ENCODE results near the gene EFCAB12. TPM values are rescaled to one million over a fixed set of nuclear protein-coding genes. Genes with fewer than 3 reads are reported as not detected.
A peak's percentile ranks its signal among the peaks of the same experiment; 100 is the strongest.

The EFCAB12 gene
- total RNA-seq, 4 donors from 2014 or later, result 0.54 TPM; not detected in 3

- H3K4me3 ChIP-seq, result no peak overlapping the region
- no peak for TF ChIP-seq CTCF (IDR thresholded peaks at IDR 0.05)
- H3K9me3 ChIP-seq, result no peaks in the 10 kb centered on the region
Observed at GRCh38 chr3:129404610-129405009, 23.8 kb downstream of the EFCAB12 start.

DNA sequence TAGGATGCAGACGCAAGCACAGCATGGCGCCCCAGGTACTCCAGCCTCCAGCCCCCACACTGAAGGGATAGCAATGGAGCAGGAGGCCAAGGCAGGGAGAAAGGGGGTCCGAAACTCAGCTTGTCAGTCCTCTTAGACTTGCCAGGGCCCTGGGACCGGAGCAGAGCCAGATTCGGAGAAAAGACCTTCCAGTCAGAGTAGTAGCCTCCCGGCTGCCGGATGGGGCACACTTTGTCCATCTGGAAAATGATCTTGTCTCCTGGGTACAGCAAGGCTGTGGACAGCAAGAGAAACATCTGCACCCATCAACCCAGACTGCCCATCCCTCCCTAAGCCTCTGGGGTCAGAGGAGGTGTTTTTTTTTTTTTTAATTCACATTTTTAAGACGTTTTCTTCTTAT, 24.3 kb downstream of the EFCAB12 start:
- H3K27ac ChIP-seq, result no peak overlapping the region
- H3K4me1 ChIP-seq, result no peaks in the 10 kb centered on the region
- no peaks in the 10 kb centered on the region for H3K36me3 ChIP-seq
- H3K9me3 ChIP-seq, result no peaks in the 10 kb centered on the region
- H3K4me3 ChIP-seq, result no peak overlapping the region
- TF ChIP-seq CTCF (IDR thresholded peaks at IDR 0.05), result no peak
- no peak for DNase-seq
- no peaks in the 10 kb centered on the region for H3K27me3 ChIP-seq

More at GRCh38 chr3:129404610-129405009, 23.8 kb downstream of the EFCAB12 start:
- no peaks in the 10 kb centered on the region for H3K36me3 ChIP-seq
- no peak for DNase-seq
- no peaks in the 10 kb centered on the region for H3K4me1 ChIP-seq
- no peak overlapping the region for H3K27ac ChIP-seq
- H3K27me3 ChIP-seq, result no peaks in the 10 kb centered on the region

DNA sequence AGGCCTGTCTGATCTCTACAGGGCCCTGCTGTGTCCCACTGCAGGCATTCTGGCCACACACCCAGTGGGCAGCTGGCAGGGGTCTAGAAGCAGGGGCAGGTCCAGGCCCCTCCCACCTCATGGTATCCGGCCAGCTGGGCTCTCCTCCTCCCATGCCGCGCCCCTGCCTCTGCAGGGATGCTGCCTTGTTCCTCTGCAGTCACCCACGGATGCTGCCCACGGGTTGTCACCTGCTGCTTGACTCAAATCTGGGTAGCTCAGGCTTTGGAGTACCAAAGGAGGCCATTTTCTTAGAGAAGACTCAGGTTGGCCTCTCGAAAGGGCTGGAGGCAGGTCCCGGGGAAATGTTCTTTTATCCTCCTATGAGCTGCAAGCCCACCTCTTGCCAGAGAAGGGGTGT, 25.0 kb downstream of the EFCAB12 start:
- no peaks in the 10 kb centered on the region for H3K9me3 ChIP-seq
- TF ChIP-seq CTCF (IDR thresholded peaks at IDR 0.05), result no peak
- TF ChIP-seq POLR2A (IDR thresholded peaks at IDR 0.05), result no peak
- H3K27ac ChIP-seq, result no peak overlapping the region
- no peaks in the 10 kb centered on the region for H3K27me3 ChIP-seq
- H3K4me1 ChIP-seq, result peaks cover 0 to 3% (median 1%) of the 10 kb centered on the region in 4 donors
- DNase-seq, result no peak
- H3K36me3 ChIP-seq, result no peaks in the 10 kb centered on the region
- H3K4me3 ChIP-seq, result no peak overlapping the region

DNA sequence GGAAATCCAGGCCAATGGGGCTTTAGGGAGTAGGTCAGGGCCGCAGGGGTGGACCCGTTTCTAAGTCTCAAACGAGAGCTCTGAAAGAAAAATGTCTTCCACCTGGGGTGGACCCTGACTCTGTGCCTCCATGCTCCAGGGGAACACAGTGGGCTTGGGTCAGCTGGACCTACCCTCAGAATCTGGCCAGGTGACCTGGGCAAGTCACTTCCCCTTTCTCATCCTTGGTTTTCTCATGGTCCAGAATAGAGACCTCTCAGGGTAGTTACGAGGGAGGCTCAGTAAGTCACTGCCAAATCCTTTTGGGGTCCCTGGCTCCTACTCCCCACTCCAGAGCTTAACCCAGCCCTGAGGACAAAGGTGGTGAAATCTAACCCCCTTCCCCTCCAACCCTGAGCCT, 25.8 kb downstream of the EFCAB12 start:
- Histone ChIP-seq H3K4me3 (no peak overlapping the region), H3K27ac (no peak overlapping the region), H3K36me3 (no peaks in the 10 kb centered on the region), H3K27me3 (no peaks in the 10 kb centered on the region), H3K9me3 (no peaks in the 10 kb centered on the region), H3K4me1 (peaks cover 0 to 9% (median 4%) of the 10 kb centered on the region in 4 donors)
- no peak for DNase-seq
- TF ChIP-seq CTCF (IDR thresholded peaks at IDR 0.05), result no peak
- no peak for TF ChIP-seq POLR2A (IDR thresholded peaks at IDR 0.05)

GRCh38 chr3:129402210-129402609, 26.2 kb downstream of the EFCAB12 start:
- TF ChIP-seq POLR2A (IDR thresholded peaks at IDR 0.05) (no peak), CTCF (IDR thresholded peaks at IDR 0.05) (no peak)
- no peak for DNase-seq
- H3K4me3 ChIP-seq, result no peak overlapping the region
- H3K27me3 ChIP-seq, result no peaks in the 10 kb centered on the region
- peaks cover 0 to 9% (median 4%) of the 10 kb centered on the region in 4 donors for H3K4me1 ChIP-seq
- no peaks in the 10 kb centered on the region for H3K36me3 ChIP-seq
- no peaks in the 10 kb centered on the region for H3K9me3 ChIP-seq
- H3K27ac ChIP-seq, result no peak overlapping the region

- TF ChIP-seq CTCF (IDR thresholded peaks at IDR 0.05) (no peak), POLR2A (IDR thresholded peaks at IDR 0.05) (no peak)
- DNase-seq, result no peak
- peak overlapping the region; percentile 62 to 88 (median 80) for H3K4me3 ChIP-seq
- H3K4me1 ChIP-seq, result peaks cover 0 to 9% (median 4%) of the 10 kb centered on the region in 4 donors
- H3K36me3 ChIP-seq, result no peaks in the 10 kb centered on the region
- peak overlapping the region; percentile 78 to 86 (median 83) for H3K27ac ChIP-seq
- no peaks in the 10 kb centered on the region for H3K9me3 ChIP-seq
- H3K27me3 ChIP-seq, result no peaks in the 10 kb centered on the region
Observed at GRCh38 chr3:129399895-129400357, 28.5 kb downstream of the EFCAB12 start.

Data from Peyer's patch (tissue), 4 donors.